ENCODE results near the gene CADPS. TPM values are rescaled to one million over a fixed set of nuclear protein-coding genes. Genes with fewer than 3 reads are reported as not detected.

The CADPS gene
- total RNA-seq, 8 experiments from 2014 or later = 1.6 to 196 (median 90.7) TPM

- no peak overlapping the region for H3K4me3 ChIP-seq
- 33 to 94% (median 78%) methylated on average over 1 to 6 of the region's 6 CpGs; no CpG with 5 or more reads in 3 of the 10 experiments for WGBS, 10 experiments
- no peak overlapping the region for H3K27ac ChIP-seq
- H3K4me1 ChIP-seq (replicated peaks in 1 of 2) = peaks cover 6 to 13% of the 10 kb centered on the region in 2 donors
- in situ Hi-C loops (cut with MboI; ENCODE audit: low pct_unique_long_range_greater_than_20kb in 2 of 9, low sequenced_read_pairs in 9 of 9, unreplicated experiment in 9 of 9) = loop anchor here (25.0 kb wide), 3 partner anchors 525 to 575 kb away; no protein-coding TSS in a partner anchor
- ATAC-seq (replicated peaks in 6 of 8) = no peak
These were observed 212.5 kb downstream of the CADPS start for GRCh38 chr3:62662677-62663076.

DNA sequence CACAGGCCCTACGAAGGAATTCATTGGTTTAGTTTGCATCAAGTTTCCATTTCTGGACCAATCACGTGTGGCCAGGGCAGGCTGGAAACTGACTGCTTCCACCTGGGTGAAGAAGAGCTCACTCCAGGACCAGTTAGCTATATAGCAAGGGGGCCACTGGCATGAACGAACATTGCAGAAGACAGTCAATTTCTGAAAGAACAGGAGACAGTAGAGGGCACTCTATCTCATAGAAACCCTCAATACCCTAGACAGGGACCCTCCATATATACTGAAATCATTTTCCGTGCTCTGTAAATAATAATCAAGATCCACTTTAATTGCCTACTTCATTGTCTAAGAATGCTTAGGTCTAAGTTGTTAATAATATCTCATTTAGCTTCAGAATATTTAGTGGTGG is 215.6 kb downstream of the CADPS start:
- no peak overlapping the region for H3K4me3 ChIP-seq
- ATAC-seq (replicated peaks in 6 of 8) = no peak
- 40 to 100% (median 80%) methylated on average over 1 to 4 of the region's 4 CpGs; no CpG with 5 or more reads in 1 of the 10 experiments for WGBS, 10 experiments
- peaks cover 0 to 11% of the 10 kb centered on the region in 2 donors for H3K4me1 ChIP-seq (replicated peaks in 1 of 2)
- H3K27ac ChIP-seq = no peak overlapping the region
- in situ Hi-C loops (cut with MboI; ENCODE audit: low pct_unique_long_range_greater_than_20kb in 2 of 9, low sequenced_read_pairs in 9 of 9, unreplicated experiment in 9 of 9) = loop anchor here (25.0 kb wide), 3 partner anchors 528 to 578 kb away; no protein-coding TSS in a partner anchor

- 17 to 100% (median 78%) methylated on average over 1 to 3 of the region's 5 CpGs; no CpG with 5 or more reads in 2 of the 10 experiments for WGBS, 10 experiments
- in situ Hi-C loops (cut with MboI; ENCODE audit: low pct_unique_long_range_greater_than_20kb in 2 of 9, low sequenced_read_pairs in 9 of 9, unreplicated experiment in 9 of 9) = loop anchor here (25.0 kb wide), 3 partner anchors 532 to 582 kb away; no protein-coding TSS in a partner anchor
- Histone ChIP-seq H3K4me1 (replicated peaks in 1 of 2) (peaks cover 0 to 5% of the 10 kb centered on the region in 2 donors), H3K27ac (no peak overlapping the region), H3K4me3 (no peak overlapping the region)
- no peak for ATAC-seq (replicated peaks in 6 of 8)
These were observed 219.5 kb downstream of the CADPS start for GRCh38 chr3:62655691-62656063.

- in situ Hi-C loops (cut with MboI; ENCODE audit: low pct_unique_long_range_greater_than_20kb in 2 of 9, low sequenced_read_pairs in 9 of 9, unreplicated experiment in 9 of 9) = loop anchor here (25.0 kb wide), 3 partner anchors 532 to 582 kb away; no protein-coding TSS in a partner anchor
- WGBS, 10 experiments = 14 to 94% (median 73%) methylated on average over 1 to 2 of the region's 2 CpGs; no CpG with 5 or more reads in 2 of the 10 experiments
- Histone ChIP-seq H3K4me1 (replicated peaks in 1 of 2) (peaks cover 0 to 5% of the 10 kb centered on the region in 2 donors), H3K27ac (no peak overlapping the region), H3K4me3 (no peak overlapping the region)
- ATAC-seq (replicated peaks in 6 of 8) = no peak
These were observed 220.0 kb downstream of the CADPS start for GRCh38 chr3:62655056-62655690.

DNA sequence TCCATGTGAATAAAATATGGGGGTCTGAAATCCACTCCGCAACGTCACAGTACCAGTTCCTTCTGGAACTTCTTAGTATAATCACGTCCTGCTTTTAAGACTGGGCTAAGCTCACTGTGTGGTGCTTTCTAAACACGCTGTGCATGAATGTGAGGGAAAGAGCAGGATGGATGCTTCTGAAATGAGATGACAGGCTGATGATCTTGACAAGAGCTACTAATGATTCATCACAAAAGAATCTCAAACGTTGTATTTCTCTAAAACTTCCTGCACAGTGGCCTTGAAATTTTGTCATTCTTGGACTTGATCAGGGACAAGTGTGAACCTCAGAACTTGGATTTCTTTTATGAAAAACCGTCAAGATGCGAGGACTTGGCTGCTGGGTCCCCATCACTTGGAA is 221.4 kb downstream of the CADPS start:
- no peak for ATAC-seq (replicated peaks in 6 of 8)
- H3K4me1 ChIP-seq (replicated peaks in 1 of 2) = peaks cover 0 to 5% of the 10 kb centered on the region in 2 donors
- H3K27ac ChIP-seq = no peak overlapping the region
- no peak overlapping the region for H3K4me3 ChIP-seq
- in situ Hi-C loops (cut with MboI; ENCODE audit: low pct_unique_long_range_greater_than_20kb in 2 of 9, low sequenced_read_pairs in 9 of 9, unreplicated experiment in 9 of 9) = loop anchor here (25.0 kb wide), 3 partner anchors 534 to 584 kb away; no protein-coding TSS in a partner anchor
- WGBS, 10 experiments = 54 to 100% (median 73%) methylated on average over 1 to 7 of the region's 7 CpGs

DNA sequence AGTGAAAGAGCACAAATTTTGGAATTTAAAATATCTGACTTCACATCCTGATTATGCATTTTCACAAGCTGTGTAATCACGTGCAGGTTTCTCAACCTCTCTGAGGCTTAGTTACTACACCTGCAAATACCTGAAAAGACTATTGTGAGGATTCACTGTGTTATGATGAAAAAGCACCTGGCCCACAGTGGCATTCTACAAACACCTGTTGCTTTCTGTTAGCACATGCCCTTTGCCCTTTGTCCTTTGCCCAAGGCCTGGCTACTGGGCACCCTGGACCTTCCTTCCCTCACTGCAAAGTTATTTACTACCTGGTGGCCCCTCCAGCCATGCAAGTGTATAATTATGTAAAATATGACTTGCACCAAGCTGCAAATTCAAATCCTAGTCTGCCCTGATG is 227.5 kb downstream of the CADPS start:
- Histone ChIP-seq H3K4me1 (replicated peaks in 1 of 2) (no peaks in the 10 kb centered on the region), H3K27ac (no peak overlapping the region), H3K4me3 (no peak overlapping the region)
- in situ Hi-C loops (cut with MboI; ENCODE audit: low pct_unique_long_range_greater_than_20kb in 2 of 9, low sequenced_read_pairs in 9 of 9, unreplicated experiment in 9 of 9) = no loop called here
- WGBS, 10 experiments = 44 to 100% (median 100%) methylated on average over 1 of the region's 1 CpG; no CpG with 5 or more reads in 5 of the 10 experiments
- ATAC-seq (replicated peaks in 6 of 8) = no peak

DNA sequence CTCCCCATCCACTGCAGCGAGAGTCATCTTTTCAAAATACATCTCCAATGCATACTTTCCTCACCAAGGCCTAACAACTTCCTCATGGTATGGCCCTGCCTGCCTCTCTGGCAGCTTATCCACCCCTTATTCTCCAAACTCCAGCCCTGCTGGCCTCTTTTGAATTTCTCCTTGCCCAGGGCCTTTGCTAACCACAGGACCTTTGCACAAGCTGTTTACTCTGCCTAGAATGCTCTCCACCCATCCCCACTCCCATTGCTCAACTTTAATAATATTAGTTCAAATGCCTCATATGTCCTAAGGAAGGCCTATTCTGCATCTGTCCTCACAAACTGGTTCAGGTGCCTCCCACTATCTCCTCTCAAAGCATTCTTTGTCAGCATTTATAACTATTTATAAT is 230.7 kb downstream of the CADPS start:
- in situ Hi-C loops (cut with MboI; ENCODE audit: low pct_unique_long_range_greater_than_20kb in 2 of 9, low sequenced_read_pairs in 9 of 9, unreplicated experiment in 9 of 9) = no loop called here
- no peaks in the 10 kb centered on the region for H3K4me1 ChIP-seq (replicated peaks in 1 of 2)
- ATAC-seq (replicated peaks in 6 of 8) = no peak
- no peak overlapping the region for H3K4me3 ChIP-seq
- H3K27ac ChIP-seq = no peak overlapping the region
- 83% methylated on average over 1 of the region's 1 CpG; no CpG with 5 or more reads in 9 of the 10 experiments for WGBS, 10 experiments

DNA sequence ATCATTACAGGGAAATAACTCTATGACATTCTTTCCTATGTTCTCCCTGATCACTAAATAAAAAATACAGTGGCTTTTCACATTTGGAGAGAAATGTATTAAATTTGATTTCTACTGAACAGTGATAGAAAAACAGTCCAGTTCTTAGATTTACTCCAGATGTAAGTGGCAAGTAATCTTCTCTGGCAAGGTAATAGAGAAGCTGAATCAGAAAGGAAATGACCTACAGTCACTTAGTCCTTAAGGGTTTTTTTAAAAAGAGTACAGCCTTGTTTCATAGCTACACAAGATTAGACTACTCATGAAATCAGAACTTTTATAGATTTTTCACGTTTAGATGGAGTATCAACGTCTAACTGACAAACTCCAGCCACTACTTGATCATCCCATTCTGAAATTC is 236.9 kb downstream of the CADPS start:
- in situ Hi-C loops (cut with MboI; ENCODE audit: low pct_unique_long_range_greater_than_20kb in 2 of 9, low sequenced_read_pairs in 9 of 9, unreplicated experiment in 9 of 9) = no loop called here
- H3K4me3 ChIP-seq = no peak overlapping the region
- 0 to 100% (median 80%) methylated on average over 1 to 2 of the region's 2 CpGs; no CpG with 5 or more reads in 1 of the 10 experiments for WGBS, 10 experiments
- H3K27ac ChIP-seq = no peak overlapping the region
- H3K4me1 ChIP-seq (replicated peaks in 1 of 2) = peaks cover 0 to 11% of the 10 kb centered on the region in 2 donors
- ATAC-seq (replicated peaks in 6 of 8) = no peak

- 30 to 87% (median 58%) methylated on average over 1 to 4 of the region's 4 CpGs; no CpG with 5 or more reads in 2 of the 10 experiments for WGBS, 10 experiments
- Histone ChIP-seq H3K4me1 (replicated peaks in 1 of 2) (peaks cover 0 to 16% of the 10 kb centered on the region in 2 donors), H3K4me3 (no peak overlapping the region), H3K27ac (no peak overlapping the region)
- no peak for ATAC-seq (replicated peaks in 6 of 8)
- in situ Hi-C loops (cut with MboI; ENCODE audit: low pct_unique_long_range_greater_than_20kb in 2 of 9, low sequenced_read_pairs in 9 of 9, unreplicated experiment in 9 of 9) = no loop called here
These were observed 238.9 kb downstream of the CADPS start for GRCh38 chr3:62636235-62636826.

- no peak overlapping the region for H3K4me3 ChIP-seq
- ATAC-seq (replicated peaks in 6 of 8) = peak in 2 of 8 experiments; percentile 40 to 52
- 20 to 88% (median 60%) methylated on average over 2 to 10 of the region's 11 CpGs; no CpG with 5 or more reads in 1 of the 10 experiments for WGBS, 10 experiments
- in situ Hi-C loops (cut with MboI; ENCODE audit: low pct_unique_long_range_greater_than_20kb in 2 of 9, low sequenced_read_pairs in 9 of 9, unreplicated experiment in 9 of 9) = no loop called here
- H3K4me1 ChIP-seq (replicated peaks in 1 of 2) = peaks cover 0 to 20% of the 10 kb centered on the region in 2 donors
- H3K27ac ChIP-seq = no peak overlapping the region
These were observed 242.5 kb downstream of the CADPS start for GRCh38 chr3:62632510-62633294.

DNA sequence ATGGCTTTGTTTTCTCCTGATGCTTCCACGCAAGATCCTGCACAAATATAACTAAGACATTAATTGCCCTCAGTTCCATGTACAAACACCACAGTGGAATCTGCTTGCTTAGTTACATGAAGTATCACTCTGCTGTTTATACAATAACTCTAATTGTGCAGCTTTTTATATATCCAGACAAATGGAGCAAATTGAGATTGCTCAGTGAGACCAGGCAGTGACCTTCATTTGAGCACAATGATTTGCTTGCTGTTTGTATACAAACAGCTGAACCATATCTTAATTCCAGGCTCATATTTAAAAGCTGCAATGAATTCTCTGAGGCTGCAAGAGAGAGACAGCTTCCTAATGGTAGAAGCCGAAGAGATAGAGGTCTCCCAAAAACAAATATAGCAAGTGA is 243.7 kb downstream of the CADPS start:
- peak in 1 of 8 experiments; percentile 43 for ATAC-seq (replicated peaks in 6 of 8)
- WGBS, 10 experiments = 67 to 100% (median 88%) methylated on average over 1 to 2 of the region's 2 CpGs; no CpG with 5 or more reads in 1 of the 10 experiments
- in situ Hi-C loops (cut with MboI; ENCODE audit: low pct_unique_long_range_greater_than_20kb in 2 of 9, low sequenced_read_pairs in 9 of 9, unreplicated experiment in 9 of 9) = no loop called here
- H3K27ac ChIP-seq = no peak overlapping the region
- H3K4me1 ChIP-seq (replicated peaks in 1 of 2) = peaks cover 0 to 12% of the 10 kb centered on the region in 2 donors
- no peak overlapping the region for H3K4me3 ChIP-seq

- H3K27ac ChIP-seq = no peak overlapping the region
- in situ Hi-C loops (cut with MboI; ENCODE audit: low pct_unique_long_range_greater_than_20kb in 2 of 9, low sequenced_read_pairs in 9 of 9, unreplicated experiment in 9 of 9) = no loop called here
- peaks cover 0 to 12% of the 10 kb centered on the region in 2 donors for H3K4me1 ChIP-seq (replicated peaks in 1 of 2)
- no peak for ATAC-seq (replicated peaks in 6 of 8)
- H3K4me3 ChIP-seq = no peak overlapping the region
These were observed 244.6 kb downstream of the CADPS start for GRCh38 chr3:62630664-62631063.

GRCh38 chr3:62625268-62625667 is 249.9 kb downstream of the CADPS start:
- Histone ChIP-seq H3K27ac (no peak overlapping the region), H3K4me3 (no peak overlapping the region), H3K4me1 (replicated peaks in 1 of 2) (peaks cover 9 to 12% of the 10 kb centered on the region in 2 donors)
- no peak for ATAC-seq (replicated peaks in 6 of 8)
- in situ Hi-C loops (cut with MboI; ENCODE audit: low pct_unique_long_range_greater_than_20kb in 2 of 9, low sequenced_read_pairs in 9 of 9, unreplicated experiment in 9 of 9) = no loop called here
- WGBS, 10 experiments = 0 to 50% (median 39%) methylated on average over 1 to 6 of the region's 6 CpGs; no CpG with 5 or more reads in 2 of the 10 experiments

All from motor neuron (in vitro differentiated cells).